Adipocyte (in vitro differentiated cells): ENCODE data around the gene AOC2.
"Not testable (repeated sequence)": the region's sequence is repeated elsewhere in the genome, so short reads cannot be mapped to it uniquely, and the experiment has no call there.

Experiments
- DNase-seq: peaks from one replicate; pipeline ENCODE4 v3.0.0-alpha.2; 2015; ENCODE audit warnings: low read depth
- H3K27me3 ChIP-seq: replicated peaks from 2 replicates; pipeline ENCODE4 v1.7.0; 2013; ENCODE audit warnings: mild to moderate bottlenecking, low read length, moderate library complexity; ENCODE audit not compliant: control insufficient read depth, insufficient read depth
- H3K36me3 ChIP-seq: 2 replicates; pipeline ENCODE4 v1.7.0; 2013; ENCODE audit warnings: low read length, mild to moderate bottlenecking, moderate library complexity; ENCODE audit not compliant: control insufficient read depth, insufficient read depth, severe bottlenecking
- H3K4me1 ChIP-seq: 2 replicates; pipeline ENCODE4 v1.7.0; 2013; ENCODE audit warnings: mild to moderate bottlenecking, low read length, moderate library complexity; ENCODE audit not compliant: control insufficient read depth, insufficient read depth
- H3K4me3 ChIP-seq: 2 replicates; pipeline ENCODE4 v1.7.0; 2013; ENCODE audit warnings: mild to moderate bottlenecking, low read length, moderate library complexity
- H3K9ac ChIP-seq: 2 replicates; pipeline ENCODE4 v1.7.0; 2013; ENCODE audit warnings: mild to moderate bottlenecking, low read length, moderate library complexity
- H3K9me3 ChIP-seq: 2 replicates; pipeline ENCODE4 v1.7.0; 2013; ENCODE audit warnings: mild to moderate bottlenecking, low read length, moderate library complexity; ENCODE audit not compliant: control insufficient read depth

Gene AOC2

GRCh38 chr17:42889809-42890208 lies 45.4 kb downstream of the AOC2 start:
- H3K36me3 ChIP-seq, result no peaks in the 10 kb centered on the region
- no peak for DNase-seq
- no peak overlapping the region for H3K4me3 ChIP-seq
- H3K27me3 ChIP-seq, result no peaks in the 10 kb centered on the region
- H3K4me1 ChIP-seq, result peaks cover 33% of the 10 kb centered on the region
- no peak overlapping the region for H3K9ac ChIP-seq
- no peaks in the 10 kb centered on the region for H3K9me3 ChIP-seq

GRCh38 chr17:42891539-42892152 lies 47.3 kb downstream of the AOC2 start:
- Histone ChIP-seq H3K4me3 (no peak overlapping the region), H3K27me3 (no peaks in the 10 kb centered on the region), H3K4me1 (peaks cover 42% of the 10 kb centered on the region), H3K9ac (peak overlapping the region; percentile 74), H3K36me3 (no peaks in the 10 kb centered on the region), H3K9me3 (no peaks in the 10 kb centered on the region)
- DNase-seq, result peak; percentile 16

- no peak overlapping the region for H3K4me3 ChIP-seq
- peak overlapping the region; percentile 29 for H3K9ac ChIP-seq
- H3K9me3 ChIP-seq, result no peaks in the 10 kb centered on the region
- H3K27me3 ChIP-seq, result no peaks in the 10 kb centered on the region
- DNase-seq, result no peak
- peaks cover 38% of the 10 kb centered on the region for H3K4me1 ChIP-seq
- no peaks in the 10 kb centered on the region for H3K36me3 ChIP-seq
Measured at GRCh38 chr17:42893359-42893758, 49.0 kb downstream of the AOC2 start.

- Histone ChIP-seq H3K9ac (peak overlapping the region; percentile 17), H3K4me1 (peaks cover 38% of the 10 kb centered on the region), H3K36me3 (no peaks in the 10 kb centered on the region), H3K27me3 (no peaks in the 10 kb centered on the region), H3K9me3 (no peaks in the 10 kb centered on the region), H3K4me3 (peak overlapping the region; percentile 30)
- no peak for DNase-seq
Measured at GRCh38 chr17:42894283-42895184, 50.2 kb downstream of the AOC2 start.

GRCh38 chr17:42895185-42895555 lies 50.8 kb downstream of the AOC2 start:
- DNase-seq, result peak; percentile 80
- Histone ChIP-seq H3K9ac (peak overlapping the region; percentile 17), H3K4me3 (peak overlapping the region; percentile 30), H3K4me1 (peaks cover 38% of the 10 kb centered on the region), H3K36me3 (no peaks in the 10 kb centered on the region), H3K9me3 (no peaks in the 10 kb centered on the region), H3K27me3 (no peaks in the 10 kb centered on the region)

- Histone ChIP-seq H3K27me3 (peaks cover 6% of the 10 kb centered on the region), H3K9me3 (no peaks in the 10 kb centered on the region), H3K4me3 (no peak overlapping the region), H3K9ac (no peak overlapping the region), H3K36me3 (no peaks in the 10 kb centered on the region), H3K4me1 (peaks cover 23% of the 10 kb centered on the region)
- DNase-seq, result no peak
Measured at GRCh38 chr17:42898147-42898811, 53.9 kb downstream of the AOC2 start.

- not testable (repeated sequence) for H3K9me3 ChIP-seq, H3K9ac ChIP-seq, H3K36me3 ChIP-seq, H3K4me3 ChIP-seq, H3K27me3 ChIP-seq, DNase-seq
- peaks cover 13% of the 10 kb centered on the region for H3K4me1 ChIP-seq
Measured at GRCh38 chr17:42899981-42900380, 55.6 kb downstream of the AOC2 start.
